Neural crest cell (in vitro differentiated cells): ENCODE measurements around the gene HESX1. TPM values are rescaled to one million over a fixed set of nuclear protein-coding genes. Genes with fewer than 3 reads are reported as not detected.
A peak's percentile ranks its signal among the peaks of the same experiment; 100 is the strongest.

Experiments
- DNase-seq: peaks from one replicate; pipeline ENCODE4 v3.0.0; 2021; ENCODE audit warnings: low read depth, mixed read lengths, low spot score
- H3K27ac Mint-ChIP-seq: one replicate; pipeline ENCODE4 v1.8.0; 2021; ENCODE audit warnings: mild to moderate bottlenecking, mixed read lengths; ENCODE audit not compliant: unreplicated experiment
- H3K27me3 Mint-ChIP-seq: 2 replicates; pipeline ENCODE4 v1.8.0; 2021; ENCODE audit warnings: low read depth, mild to moderate bottlenecking, mixed read lengths
- H3K36me3 Mint-ChIP-seq: 2 replicates; pipeline ENCODE4 v1.8.0; 2021; ENCODE audit warnings: low read depth, mild to moderate bottlenecking, mixed read lengths
- H3K4me1 Mint-ChIP-seq: 2 replicates; pipeline ENCODE4 v1.8.0; 2021; ENCODE audit warnings: mixed read lengths
- H3K4me3 Mint-ChIP-seq: one replicate; pipeline ENCODE4 v1.8.0; 2021; ENCODE audit warnings: mild to moderate bottlenecking, mixed read lengths
- H3K9me3 Mint-ChIP-seq: 2 replicates; pipeline ENCODE4 v1.8.0; 2021; ENCODE audit warnings: mixed read lengths
- CTCF ChIP-seq: fragments of 200-600 bp; sonication (generic); conservative IDR thresholded peaks from 2 replicates; pipeline ENCODE4 v1.5.0; 2021; ENCODE audit warnings: antibody characterized with exemption, mild to moderate bottlenecking
- total RNA-seq: library from RNA; stranded (reverse); gene quantifications from 2 replicates; pipeline ENCODE4 v1.2.1, GENCODE V29; 2021

HESX1 gene
- total RNA-seq, 1 donor from 2014 or later = 0.98 TPM

GRCh38 chr3:57176045-57176444 lies 23.7 kb downstream of the HESX1 start:
- Mint-ChIP-seq H3K9me3 (no peaks in the 10 kb centered on the region), H3K27me3 (no peaks in the 10 kb centered on the region), H3K4me1 (no peaks in the 10 kb centered on the region), H3K4me3 (no peak overlapping the region), H3K36me3 (no peaks in the 10 kb centered on the region), H3K27ac (no peak overlapping the region)
- DNase-seq = no peak
- TF ChIP-seq CTCF = no peak

GRCh38 chr3:57173687-57174086 lies 26.1 kb downstream of the HESX1 start:
- Mint-ChIP-seq H3K27me3 (peaks cover 6% of the 10 kb centered on the region), H3K4me1 (peaks cover 6% of the 10 kb centered on the region), H3K9me3 (no peaks in the 10 kb centered on the region), H3K27ac (no peak overlapping the region), H3K36me3 (no peaks in the 10 kb centered on the region), H3K4me3 (no peak overlapping the region)
- DNase-seq = no peak
- TF ChIP-seq CTCF = no peak

DNA sequence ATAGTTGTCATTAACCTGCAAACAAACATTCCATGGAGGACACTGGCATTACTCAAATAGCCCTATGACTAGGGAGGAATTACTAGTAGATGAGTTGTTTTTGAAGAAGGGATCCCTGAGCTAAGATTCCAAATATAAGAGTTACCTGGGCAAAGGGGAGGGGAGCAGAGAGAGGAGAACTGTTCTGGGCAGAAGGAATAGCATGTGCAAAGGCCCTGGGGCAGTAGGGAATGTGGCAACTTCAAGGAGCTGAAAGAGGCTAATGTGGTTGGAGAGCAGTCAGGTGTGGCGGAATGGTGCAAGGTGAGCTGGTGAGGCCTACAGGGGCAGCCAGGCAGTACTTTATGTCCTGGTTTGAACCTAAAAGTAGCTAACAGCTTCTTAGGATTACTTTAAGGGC lies 28.8 kb downstream of the HESX1 start:
- no peaks in the 10 kb centered on the region for H3K9me3 Mint-ChIP-seq
- H3K4me1 Mint-ChIP-seq = peaks cover 18% of the 10 kb centered on the region
- DNase-seq = no peak
- no peaks in the 10 kb centered on the region for H3K36me3 Mint-ChIP-seq
- no peak overlapping the region for H3K4me3 Mint-ChIP-seq
- peaks cover 10% of the 10 kb centered on the region for H3K27me3 Mint-ChIP-seq
- no peak for TF ChIP-seq CTCF
- H3K27ac Mint-ChIP-seq = no peak overlapping the region

DNA sequence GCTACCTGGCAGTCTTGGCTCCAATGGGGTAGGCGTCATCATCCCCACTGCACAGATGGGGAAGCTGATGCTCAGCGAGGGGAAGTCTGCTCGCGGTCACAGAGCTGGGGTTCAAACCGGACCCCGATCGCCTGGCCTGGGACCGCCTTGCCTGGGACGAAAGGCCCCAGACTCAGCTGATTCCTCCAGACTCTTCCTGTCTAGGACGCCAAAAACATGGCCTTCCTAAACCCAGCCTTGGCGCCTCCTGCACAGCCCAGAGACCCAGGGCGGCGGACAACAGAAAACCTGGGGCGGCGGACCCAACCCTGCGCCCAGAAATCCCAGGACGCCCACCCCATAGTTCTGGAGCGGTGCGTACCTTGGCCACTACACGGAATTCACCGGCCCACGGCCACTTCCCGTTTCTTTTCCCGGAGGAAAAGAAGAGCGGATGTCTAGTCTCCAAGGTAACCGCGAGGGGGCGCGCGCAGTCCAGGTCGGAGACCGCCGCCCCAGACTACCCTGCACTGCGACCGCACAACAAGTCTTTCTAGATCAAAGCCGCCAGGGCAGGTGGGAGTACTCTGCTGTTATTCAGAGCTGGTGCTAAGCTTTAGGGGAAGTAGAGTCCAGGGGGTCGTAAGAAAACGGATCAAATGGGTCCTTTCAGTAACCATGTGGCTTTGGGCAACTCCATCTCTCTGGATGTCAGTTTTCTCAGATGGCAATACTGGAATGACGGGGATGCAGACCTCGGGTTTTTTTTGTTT lies 29.7 kb downstream of the HESX1 start:
- peaks cover 10% of the 10 kb centered on the region for H3K27me3 Mint-ChIP-seq
- DNase-seq = peak; percentile 88
- no peaks in the 10 kb centered on the region for H3K36me3 Mint-ChIP-seq
- H3K9me3 Mint-ChIP-seq = no peaks in the 10 kb centered on the region
- H3K27ac Mint-ChIP-seq = no peak overlapping the region
- TF ChIP-seq CTCF = peak; percentile 94
- peaks cover 23% of the 10 kb centered on the region for H3K4me1 Mint-ChIP-seq
- H3K4me3 Mint-ChIP-seq = peak overlapping the region; percentile 83

- Mint-ChIP-seq H3K9me3 (no peaks in the 10 kb centered on the region), H3K36me3 (no peaks in the 10 kb centered on the region), H3K27me3 (peaks cover 10% of the 10 kb centered on the region), H3K4me1 (peaks cover 26% of the 10 kb centered on the region), H3K4me3 (peak overlapping the region; percentile 54), H3K27ac (no peak overlapping the region)
- DNase-seq = no peak
- no peak for TF ChIP-seq CTCF
These were observed 30.7 kb downstream of the HESX1 start for GRCh38 chr3:57169108-57169507.
